COR-L47 (cell line): ENCODE data around the gene SRC.

ENCODE experiments used
- DNase-seq: peaks from one replicate; lab custom pipeline; 2025; lab: John Stamatoyannopoulos, UW

SRC gene

GRCh38 chr20:37350649-37351574 is 5.0 kb downstream of the SRC start:
- DNase-seq, result no peak

GRCh38 chr20:37351689-37352607 is 6.0 kb downstream of the SRC start:
- no peak for DNase-seq

GRCh38 chr20:37352608-37352980 is 6.7 kb downstream of the SRC start:
- no peak for DNase-seq

GRCh38 chr20:37353285-37353849 is 7.4 kb downstream of the SRC start:
- no peak for DNase-seq

GRCh38 chr20:37354210-37355195 is 8.6 kb downstream of the SRC start:
- no peak for DNase-seq

- DNase-seq, result no peak
Observed at GRCh38 chr20:37355252-37356180, 9.6 kb downstream of the SRC start.

GRCh38 chr20:37356387-37356786 is 10.4 kb downstream of the SRC start:
- DNase-seq, result no peak

GRCh38 chr20:37356961-37357371 is 11.0 kb downstream of the SRC start:
- no peak for DNase-seq

GRCh38 chr20:37357481-37358365 is 11.8 kb downstream of the SRC start:
- no peak for DNase-seq

- DNase-seq, result no peak
Observed at GRCh38 chr20:37358366-37359150, 12.6 kb downstream of the SRC start.

GRCh38 chr20:37359331-37359730 is 13.4 kb downstream of the SRC start:
- DNase-seq, result no peak

- DNase-seq, result no peak
Observed at GRCh38 chr20:37359836-37360235, 13.9 kb downstream of the SRC start.

- no peak for DNase-seq
Observed at GRCh38 chr20:37360391-37361115, 14.6 kb downstream of the SRC start.

GRCh38 chr20:37361336-37361735 is 15.4 kb downstream of the SRC start:
- DNase-seq, result no peak

- DNase-seq, result no peak
Observed at GRCh38 chr20:37362231-37362792, 16.4 kb downstream of the SRC start.

- no peak for DNase-seq
Observed at GRCh38 chr20:37362821-37363220, 16.9 kb downstream of the SRC start.
